Measurements from ENCODE around the gene DZIP3. TPM values are rescaled to one million over a fixed set of nuclear protein-coding genes. Genes with fewer than 3 reads are reported as not detected.

The DZIP3 gene
- total RNA-seq, 3 donors from 2014 or later: 6.2 to 10.8 (median 9.8) TPM

- intact Hi-C loops (cut with DNase I; ENCODE audit: low total_unique reads): no loop called here
- Histone ChIP-seq H3K27ac (no peak overlapping the region), H3K27me3 (no peaks in the 10 kb centered on the region), H3K9me3 (no peaks in the 10 kb centered on the region), H3K36me3 (no peaks in the 10 kb centered on the region), H3K4me3 (no peak overlapping the region), H3K4me1 (no peaks in the 10 kb centered on the region)
- DNase-seq (ENCODE audit: low spot score in 2 of 2): no peak
- TF ChIP-seq POLR2AphosphoS5 (IDR thresholded peaks at IDR 0.05): no peak
- no peak for TF ChIP-seq CTCF (IDR thresholded peaks at IDR 0.05)
- TF ChIP-seq POLR2A (IDR thresholded peaks at IDR 0.05): no peak
Measured at GRCh38 chr3:108569336-108569735, 20.2 kb upstream of the DZIP3 start.

- H3K4me1 ChIP-seq: no peaks in the 10 kb centered on the region
- no peaks in the 10 kb centered on the region for H3K9me3 ChIP-seq
- intact Hi-C loops (cut with DNase I; ENCODE audit: low total_unique reads): no loop called here
- no peaks in the 10 kb centered on the region for H3K27me3 ChIP-seq
- no peaks in the 10 kb centered on the region for H3K36me3 ChIP-seq
- no peak for TF ChIP-seq POLR2AphosphoS5 (IDR thresholded peaks at IDR 0.05)
- no peak for TF ChIP-seq CTCF (IDR thresholded peaks at IDR 0.05)
- TF ChIP-seq POLR2A (IDR thresholded peaks at IDR 0.05): no peak
- H3K27ac ChIP-seq: no peak overlapping the region
- H3K4me3 ChIP-seq: no peak overlapping the region
- no peak for DNase-seq (ENCODE audit: low spot score in 2 of 2)
Measured at GRCh38 chr3:108578064-108578463, 11.5 kb upstream of the DZIP3 start.

DNA sequence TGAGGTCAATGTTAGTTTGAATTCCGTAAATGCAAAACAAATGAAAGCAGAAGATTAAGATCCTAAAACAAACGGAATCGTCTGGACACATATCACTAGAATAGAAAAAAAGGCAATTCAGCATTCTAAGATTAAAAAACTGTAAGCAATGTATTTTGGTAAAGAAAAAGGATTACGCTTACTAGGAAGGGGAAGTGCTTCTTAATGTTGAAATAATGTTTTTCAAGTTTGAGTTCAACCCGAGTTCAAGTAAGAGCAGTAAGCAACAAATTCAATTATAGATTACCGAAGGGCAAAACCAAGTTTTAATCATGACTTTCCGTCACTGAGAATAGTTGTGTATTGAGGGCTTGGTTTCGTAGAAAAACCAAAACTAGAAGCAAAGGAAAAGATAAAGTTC is 921 bp upstream of the DZIP3 start:
- intact Hi-C loops (cut with DNase I; ENCODE audit: low total_unique reads): no loop called here
- Histone ChIP-seq H3K27ac (peak overlapping the region in 1 of 2 donors; percentile 97), H3K4me3 (peak overlapping the region; percentile 68 to 92 (median 72)), H3K9me3 (no peaks in the 10 kb centered on the region), H3K4me1 (no peaks in the 10 kb centered on the region), H3K27me3 (no peaks in the 10 kb centered on the region), H3K36me3 (no peaks in the 10 kb centered on the region)
- no peak for TF ChIP-seq POLR2AphosphoS5 (IDR thresholded peaks at IDR 0.05)
- TF ChIP-seq POLR2A (IDR thresholded peaks at IDR 0.05): no peak
- no peak for TF ChIP-seq CTCF (IDR thresholded peaks at IDR 0.05)
- DNase-seq (ENCODE audit: low spot score in 2 of 2): no peak

- H3K27me3 ChIP-seq: no peaks in the 10 kb centered on the region
- H3K4me1 ChIP-seq: no peaks in the 10 kb centered on the region
- intact Hi-C loops (cut with DNase I; ENCODE audit: low total_unique reads): no loop called here
- H3K36me3 ChIP-seq: no peaks in the 10 kb centered on the region
- DNase-seq (ENCODE audit: low spot score in 2 of 2): no peak
- H3K9me3 ChIP-seq: no peaks in the 10 kb centered on the region
- TF ChIP-seq CTCF (IDR thresholded peaks at IDR 0.05) (no peak), POLR2A (IDR thresholded peaks at IDR 0.05) (no peak), POLR2AphosphoS5 (IDR thresholded peaks at IDR 0.05) (no peak)
- H3K4me3 ChIP-seq: peak overlapping the region; percentile 68 to 92 (median 72)
- peak overlapping the region; percentile 97 to 98 for H3K27ac ChIP-seq
Measured at GRCh38 chr3:108589998-108590323, 439 bp downstream of the DZIP3 start.

DNA sequence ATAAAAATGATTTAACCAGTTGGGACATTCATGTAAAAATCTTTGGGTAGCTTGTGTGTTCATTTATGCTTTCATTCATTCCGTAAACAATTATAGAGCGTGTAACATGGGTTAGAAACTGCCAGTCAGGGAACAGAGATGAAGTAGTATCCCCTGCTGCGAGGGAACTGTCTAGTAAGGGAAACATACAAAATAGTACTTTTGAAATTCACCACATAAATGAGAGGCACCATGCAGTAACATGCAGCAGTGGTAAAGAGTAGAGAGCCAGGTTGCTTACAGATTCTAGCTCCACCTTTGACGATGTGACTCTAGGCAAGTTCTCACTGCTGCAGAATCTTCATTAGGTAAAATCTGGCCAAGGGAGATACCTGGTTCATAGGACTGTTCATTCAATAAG is 938 bp downstream of the DZIP3 start:
- Histone ChIP-seq H3K27me3 (no peaks in the 10 kb centered on the region), H3K4me1 (no peaks in the 10 kb centered on the region), H3K36me3 (no peaks in the 10 kb centered on the region), H3K9me3 (no peaks in the 10 kb centered on the region), H3K27ac (no peak overlapping the region), H3K4me3 (peak overlapping the region; percentile 68 to 92 (median 72))
- TF ChIP-seq POLR2AphosphoS5 (IDR thresholded peaks at IDR 0.05): no peak
- no peak for TF ChIP-seq CTCF (IDR thresholded peaks at IDR 0.05)
- no peak for TF ChIP-seq POLR2A (IDR thresholded peaks at IDR 0.05)
- no peak for DNase-seq (ENCODE audit: low spot score in 2 of 2)
- intact Hi-C loops (cut with DNase I; ENCODE audit: low total_unique reads): no loop called here

Measured in breast epithelium (tissue), 4 donors.